ENCODE results near the gene HUNK. TPM values are rescaled to one million over a fixed set of nuclear protein-coding genes. Genes with fewer than 3 reads are reported as not detected.

HUNK gene
- total RNA-seq, 1 donor from 2014 or later, result 44.0 TPM

DNA sequence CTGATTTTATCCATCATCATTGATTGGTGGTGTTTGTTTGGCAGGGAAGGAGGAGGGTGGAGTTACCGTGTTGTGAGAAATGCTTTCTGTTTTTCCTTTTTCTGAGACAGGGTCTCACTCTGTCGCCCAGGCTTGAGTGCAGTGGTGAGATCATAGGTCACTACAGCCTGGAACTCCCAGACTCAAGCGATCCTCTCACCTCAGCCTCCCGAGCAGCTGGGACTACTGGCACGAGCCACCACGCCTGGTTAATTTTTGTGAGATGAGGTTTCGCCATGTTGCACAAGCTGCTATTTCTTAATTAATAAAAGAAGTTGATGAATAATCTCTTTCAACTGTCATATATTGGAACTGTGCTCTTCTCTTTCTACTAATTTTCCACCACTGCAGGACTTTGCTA lies 44.3 kb downstream of the HUNK start:
- peaks cover 12% of the 10 kb centered on the region for H3K9me3 Mint-ChIP-seq
- TF ChIP-seq, protein P1, sequence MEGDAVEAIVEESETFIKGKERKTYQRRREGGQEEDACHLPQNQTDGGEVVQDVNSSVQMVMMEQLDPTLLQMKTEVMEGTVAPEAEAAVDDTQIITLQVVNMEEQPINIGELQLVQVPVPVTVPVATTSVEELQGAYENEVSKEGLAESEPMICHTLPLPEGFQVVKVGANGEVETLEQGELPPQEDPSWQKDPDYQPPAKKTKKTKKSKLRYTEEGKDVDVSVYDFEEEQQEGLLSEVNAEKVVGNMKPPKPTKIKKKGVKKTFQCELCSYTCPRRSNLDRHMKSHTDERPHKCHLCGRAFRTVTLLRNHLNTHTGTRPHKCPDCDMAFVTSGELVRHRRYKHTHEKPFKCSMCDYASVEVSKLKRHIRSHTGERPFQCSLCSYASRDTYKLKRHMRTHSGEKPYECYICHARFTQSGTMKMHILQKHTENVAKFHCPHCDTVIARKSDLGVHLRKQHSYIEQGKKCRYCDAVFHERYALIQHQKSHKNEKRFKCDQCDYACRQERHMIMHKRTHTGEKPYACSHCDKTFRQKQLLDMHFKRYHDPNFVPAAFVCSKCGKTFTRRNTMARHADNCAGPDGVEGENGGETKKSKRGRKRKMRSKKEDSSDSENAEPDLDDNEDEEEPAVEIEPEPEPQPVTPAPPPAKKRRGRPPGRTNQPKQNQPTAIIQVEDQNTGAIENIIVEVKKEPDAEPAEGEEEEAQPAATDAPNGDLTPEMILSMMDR (conservative IDR thresholded peaks at IDR 0.05), result no peak
- peaks cover 32% of the 10 kb centered on the region for H3K36me3 Mint-ChIP-seq
- no peak overlapping the region for H3K4me3 Mint-ChIP-seq
- H3K27me3 Mint-ChIP-seq, result no peaks in the 10 kb centered on the region
- H3K4me1 Mint-ChIP-seq (ENCODE audit: unreplicated experiment), result peaks cover 48% of the 10 kb centered on the region
- H3K27ac Mint-ChIP-seq, result no peak overlapping the region
- DNase-seq (ENCODE audit: extremely low spot score, unreplicated experiment), result no peak

DNA sequence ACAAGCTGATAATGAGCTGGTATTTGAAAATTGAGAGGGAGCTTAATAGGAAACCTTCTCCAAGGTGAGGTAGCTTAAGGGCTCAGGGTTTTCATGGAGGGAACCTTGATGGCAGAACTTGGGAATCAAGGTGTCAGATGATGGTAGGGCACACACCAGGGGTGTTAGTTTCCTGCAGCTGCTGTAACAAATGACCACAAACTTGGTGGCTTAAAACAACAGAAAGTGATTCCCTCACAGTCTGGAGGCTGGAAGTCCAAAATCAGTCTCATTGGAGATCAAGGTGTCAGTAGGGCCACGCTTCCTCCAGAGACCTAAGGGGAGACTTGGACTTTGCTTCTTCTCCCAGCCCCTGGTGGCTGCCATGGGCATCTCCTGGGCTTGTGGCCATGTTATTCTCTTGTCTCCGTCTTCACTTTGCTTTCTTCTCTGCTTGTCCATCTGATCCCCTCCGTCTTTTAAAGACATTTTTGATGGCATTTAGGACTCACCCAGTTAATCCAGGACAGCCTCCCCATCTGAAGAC lies 45.5 kb downstream of the HUNK start:
- TF ChIP-seq, protein P1 (conservative IDR thresholded peaks at IDR 0.05), result peak; percentile 38
- Mint-ChIP-seq H3K4me1 (ENCODE audit: unreplicated experiment) (peaks cover 40% of the 10 kb centered on the region), H3K27ac (peak overlapping the region; percentile 30), H3K27me3 (no peaks in the 10 kb centered on the region), H3K4me3 (no peak overlapping the region), H3K36me3 (peaks cover 25% of the 10 kb centered on the region), H3K9me3 (peaks cover 12% of the 10 kb centered on the region)
- DNase-seq (ENCODE audit: extremely low spot score, unreplicated experiment), result no peak

DNA sequence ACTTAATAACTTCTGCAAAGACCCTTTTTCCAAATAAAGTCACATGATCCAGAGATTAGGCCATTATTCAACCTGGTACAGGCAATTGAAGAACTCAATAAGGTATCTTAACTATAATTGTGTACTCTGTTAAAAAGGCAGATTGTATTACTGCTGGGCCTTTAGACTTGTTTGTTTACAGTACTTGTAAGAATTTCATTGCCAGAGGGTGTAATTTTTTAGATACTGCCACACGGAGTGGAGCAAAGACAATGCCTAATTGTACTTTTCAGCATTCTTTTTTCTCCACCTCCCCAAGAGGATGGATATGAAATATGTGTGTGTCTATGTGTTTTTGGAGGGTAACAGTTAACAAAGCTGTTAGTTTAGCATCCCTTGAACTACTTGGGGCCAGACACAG lies 47.5 kb downstream of the HUNK start:
- no peaks in the 10 kb centered on the region for H3K27me3 Mint-ChIP-seq
- DNase-seq (ENCODE audit: extremely low spot score, unreplicated experiment), result no peak
- no peak overlapping the region for H3K27ac Mint-ChIP-seq
- H3K4me3 Mint-ChIP-seq, result no peak overlapping the region
- peaks cover 12% of the 10 kb centered on the region for H3K9me3 Mint-ChIP-seq
- H3K36me3 Mint-ChIP-seq, result peaks cover 28% of the 10 kb centered on the region
- TF ChIP-seq, protein P1 (conservative IDR thresholded peaks at IDR 0.05), result no peak
- H3K4me1 Mint-ChIP-seq (ENCODE audit: unreplicated experiment), result peaks cover 24% of the 10 kb centered on the region

DNA sequence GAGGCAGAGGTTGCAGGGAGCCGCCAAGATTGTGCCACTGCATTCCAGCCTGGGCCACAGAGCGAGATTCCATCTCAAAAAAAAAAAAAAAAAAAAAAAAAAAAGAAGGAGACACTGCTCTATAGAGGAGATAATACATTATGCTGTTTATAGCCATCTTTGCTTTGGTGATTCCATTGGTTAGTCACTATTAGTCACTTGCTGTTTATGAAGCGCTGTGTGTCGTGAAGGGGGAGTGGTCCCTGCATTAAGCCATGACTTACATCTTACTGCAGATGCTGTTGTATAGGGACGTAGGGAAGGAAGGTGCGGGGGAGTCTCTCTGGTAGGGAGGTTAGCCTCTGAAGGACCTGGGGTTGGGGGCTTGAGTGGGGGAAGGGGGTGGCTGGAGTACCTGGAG lies 48.3 kb downstream of the HUNK start:
- Mint-ChIP-seq H3K4me1 (ENCODE audit: unreplicated experiment) (peaks cover 20% of the 10 kb centered on the region), H3K4me3 (no peak overlapping the region), H3K27me3 (no peaks in the 10 kb centered on the region), H3K36me3 (peaks cover 31% of the 10 kb centered on the region), H3K27ac (no peak overlapping the region), H3K9me3 (peaks cover 12% of the 10 kb centered on the region)
- DNase-seq (ENCODE audit: extremely low spot score, unreplicated experiment), result no peak
- TF ChIP-seq, protein P1 (conservative IDR thresholded peaks at IDR 0.05), result no peak

DNA sequence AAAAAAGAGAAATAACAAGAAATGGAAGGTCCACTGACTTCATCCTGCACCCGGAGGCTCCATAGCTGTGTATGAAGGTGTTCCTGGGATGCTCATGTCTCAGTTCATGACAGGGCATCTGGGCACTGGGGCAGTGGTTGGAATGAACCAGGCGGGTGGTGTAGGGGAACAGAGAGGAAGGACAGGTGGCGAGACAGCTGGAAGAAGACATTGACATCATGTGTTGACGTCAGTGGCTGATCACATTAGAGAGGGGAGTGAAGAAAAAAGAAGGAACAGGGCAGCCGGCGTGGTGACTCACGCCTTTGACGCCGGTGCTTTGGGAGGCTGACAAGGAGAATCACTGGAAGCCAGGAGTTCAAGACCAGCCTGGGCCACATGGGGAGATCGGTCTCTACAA lies 50.1 kb downstream of the HUNK start:
- Mint-ChIP-seq H3K27ac (no peak overlapping the region), H3K27me3 (no peaks in the 10 kb centered on the region), H3K4me3 (no peak overlapping the region), H3K4me1 (ENCODE audit: unreplicated experiment) (peaks cover 17% of the 10 kb centered on the region), H3K36me3 (peaks cover 29% of the 10 kb centered on the region), H3K9me3 (peaks cover 15% of the 10 kb centered on the region)
- DNase-seq (ENCODE audit: extremely low spot score, unreplicated experiment), result no peak
- TF ChIP-seq, protein P1 (conservative IDR thresholded peaks at IDR 0.05), result no peak

DNA sequence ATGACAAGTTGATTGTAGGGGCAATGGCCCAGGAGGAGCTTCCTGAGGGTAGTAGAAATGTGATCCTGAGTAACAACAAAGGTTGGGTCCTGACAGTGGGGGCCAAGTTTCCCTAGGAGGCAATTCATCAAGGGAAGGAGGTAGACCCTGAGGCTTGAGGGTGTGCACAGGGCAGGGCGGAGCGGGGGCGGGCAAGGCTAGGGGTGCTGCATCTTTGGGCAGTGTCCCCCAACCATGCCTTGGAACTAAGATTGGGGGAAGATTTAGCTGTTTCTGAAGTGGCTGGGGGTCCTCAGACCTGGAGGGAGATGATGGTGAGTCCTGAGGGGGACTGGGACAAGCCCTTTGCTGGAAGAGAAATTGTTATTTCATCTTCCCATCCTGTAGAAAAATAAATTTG lies 50.9 kb downstream of the HUNK start:
- peaks cover 12% of the 10 kb centered on the region for H3K9me3 Mint-ChIP-seq
- peaks cover 25% of the 10 kb centered on the region for H3K36me3 Mint-ChIP-seq
- no peak for DNase-seq (ENCODE audit: extremely low spot score, unreplicated experiment)
- TF ChIP-seq, protein P1 (conservative IDR thresholded peaks at IDR 0.05), result no peak
- peaks cover 23% of the 10 kb centered on the region for H3K4me1 Mint-ChIP-seq (ENCODE audit: unreplicated experiment)
- no peak overlapping the region for H3K27ac Mint-ChIP-seq
- no peaks in the 10 kb centered on the region for H3K27me3 Mint-ChIP-seq
- H3K4me3 Mint-ChIP-seq, result no peak overlapping the region
